GM18868 (cell line): ENCODE measurements around the gene THAP3.

Source experiments
- ATAC-seq: cut with Tn5 transposase; IDR thresholded peaks from one replicate; pipeline ENCODE4 v1.9.1; 2021; ENCODE audit warnings: mild to moderate bottlenecking, moderate library complexity; ENCODE audit not compliant: unreplicated experiment

Gene THAP3

DNA sequence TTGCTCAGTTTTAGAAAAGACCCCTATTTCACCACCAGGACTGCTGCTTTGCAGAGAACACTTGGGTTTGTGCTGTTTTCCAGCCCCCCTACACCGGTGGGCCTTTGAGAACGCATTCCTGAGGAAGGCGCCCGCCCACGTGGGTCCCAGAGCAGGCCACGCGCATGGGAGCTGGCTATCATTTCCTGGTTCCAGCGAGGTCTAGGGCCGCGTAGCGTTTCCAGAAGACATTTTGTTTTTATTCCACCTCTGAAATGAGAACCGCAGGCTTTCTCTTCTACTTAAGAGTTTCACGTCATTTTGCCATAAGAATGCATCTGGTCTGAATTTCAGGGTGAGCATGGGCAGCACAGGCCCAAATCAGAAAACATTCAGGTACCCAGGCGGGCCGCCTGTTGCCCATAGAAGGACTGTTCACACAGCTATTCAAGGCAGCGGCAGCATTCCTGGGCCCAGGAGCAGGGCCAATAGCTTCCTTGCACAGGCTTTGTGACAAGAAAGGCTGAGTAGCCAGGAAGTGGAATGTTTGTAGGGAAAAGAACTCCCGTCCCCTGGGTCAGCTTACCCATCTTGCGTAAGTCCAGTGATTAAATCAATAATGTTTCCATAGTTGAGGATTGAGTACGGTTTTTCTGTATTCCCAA, 20.6 kb upstream of the THAP3 start:
- ATAC-seq: no peak

GRCh38 chr1:6612641-6613360, 11.9 kb upstream of the THAP3 start:
- peak; percentile 42 for ATAC-seq

DNA sequence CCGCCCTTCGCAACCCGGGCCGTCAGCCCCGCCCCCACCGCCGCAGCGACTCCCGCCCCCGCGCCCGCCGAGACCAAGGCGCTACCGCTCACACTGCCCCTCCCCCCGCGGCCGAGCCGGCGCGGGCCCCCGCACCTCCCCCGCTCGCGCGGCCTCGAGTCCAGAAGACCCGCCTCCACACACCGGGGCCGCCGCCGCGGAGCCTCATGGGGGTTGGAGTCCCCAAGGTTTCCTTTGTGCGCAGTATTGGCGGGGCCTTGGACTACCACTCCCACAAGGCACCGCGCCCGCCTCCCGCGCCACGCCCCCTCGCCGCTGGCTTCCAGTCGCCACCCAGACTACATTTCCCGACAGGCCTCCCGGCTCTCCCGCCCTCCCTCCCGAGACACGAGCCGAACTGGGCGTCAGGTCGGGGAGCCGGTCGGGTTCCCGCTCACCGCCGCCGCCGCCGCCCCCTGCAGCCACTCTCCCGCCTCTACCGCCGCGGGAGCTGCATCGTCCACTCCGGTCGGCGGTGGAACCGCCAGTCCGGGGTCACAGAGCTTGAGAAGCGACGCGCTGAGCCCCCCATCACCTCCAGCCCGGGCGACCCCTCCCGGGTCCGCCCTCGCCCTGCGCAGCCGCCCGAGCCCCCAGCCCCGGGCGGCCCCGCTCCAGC, 11.2 kb upstream of the THAP3 start, which contains the start of gene PHF13:
Gene PHF13, plus strand, starts transcription at position 371 of the 658 bp plus-strand sequence. CDS start 336 bp downstream, outside the sequence.
- peak; percentile 89 for ATAC-seq

DNA sequence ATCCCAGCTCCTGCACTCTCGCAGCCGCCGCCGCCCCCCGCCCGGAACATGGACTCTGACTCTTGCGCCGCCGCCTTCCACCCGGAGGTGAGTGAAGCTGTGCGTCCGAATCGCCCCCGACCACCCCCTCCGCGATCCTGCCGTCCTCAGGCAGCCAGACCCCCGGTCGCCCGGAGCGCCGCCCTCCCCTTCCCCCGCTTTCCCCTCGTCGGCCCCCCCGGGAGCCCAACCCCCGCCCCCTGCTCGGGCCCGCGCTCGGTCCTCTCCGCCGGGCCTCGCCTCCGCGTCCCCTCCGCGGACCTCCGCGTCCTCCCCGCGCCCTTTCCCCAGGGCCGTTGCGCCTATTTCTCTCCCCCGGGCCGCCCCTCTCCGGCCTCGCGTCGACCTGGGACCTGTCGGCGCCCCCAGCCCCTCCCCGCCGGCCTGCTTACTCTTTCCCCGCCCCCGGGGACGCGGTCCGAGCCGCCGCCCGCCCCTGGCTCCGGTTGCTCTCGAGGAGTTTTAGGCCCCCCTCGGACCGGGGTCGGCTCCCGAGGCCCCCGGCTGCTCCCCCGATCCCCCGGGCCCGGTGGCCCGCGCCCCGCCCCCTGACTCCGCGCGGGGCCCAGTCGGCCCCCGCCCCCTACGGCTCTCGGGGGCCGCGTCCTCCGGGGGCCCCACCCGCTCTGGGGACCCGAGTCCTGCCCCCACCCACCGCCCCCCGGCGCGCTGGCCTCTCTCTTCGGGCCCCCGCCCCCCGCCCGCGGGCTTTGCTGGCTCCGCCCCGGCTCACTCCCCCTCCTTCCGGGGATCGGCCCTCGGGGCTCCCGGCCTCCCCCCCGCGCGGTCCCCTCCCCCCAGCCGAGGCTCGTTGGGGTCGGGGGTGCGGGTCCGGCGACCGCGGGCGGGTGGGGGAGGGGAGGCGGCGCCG, 10.4 kb upstream of the THAP3 start:
- no peak for ATAC-seq

GRCh38 chr1:6614929-6615785, 9.5 kb upstream of the THAP3 start:
- ATAC-seq: no peak

DNA sequence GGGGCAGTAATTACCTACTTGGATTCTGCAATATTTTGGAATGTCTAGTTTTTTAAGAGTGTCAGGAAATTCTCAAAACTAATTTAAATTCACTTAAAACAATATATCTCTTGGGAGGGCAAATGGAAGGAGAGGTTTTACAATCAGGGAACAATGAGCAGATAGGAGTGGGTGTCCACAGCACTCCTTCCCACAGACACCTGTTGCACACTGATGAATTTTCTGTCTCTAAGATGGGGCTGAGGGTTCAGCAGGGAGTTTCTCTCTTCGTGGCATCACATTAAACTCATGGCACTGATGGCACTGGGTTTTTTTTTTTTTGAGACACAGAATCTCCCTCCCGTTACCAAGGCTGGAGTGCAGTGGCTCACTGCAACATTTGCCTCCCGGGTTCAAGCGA, 5.6 kb upstream of the THAP3 start:
- ATAC-seq: no peak

- ATAC-seq: no peak
Observed at GRCh38 chr1:6621429-6622391, 3.0 kb upstream of the THAP3 start.

DNA sequence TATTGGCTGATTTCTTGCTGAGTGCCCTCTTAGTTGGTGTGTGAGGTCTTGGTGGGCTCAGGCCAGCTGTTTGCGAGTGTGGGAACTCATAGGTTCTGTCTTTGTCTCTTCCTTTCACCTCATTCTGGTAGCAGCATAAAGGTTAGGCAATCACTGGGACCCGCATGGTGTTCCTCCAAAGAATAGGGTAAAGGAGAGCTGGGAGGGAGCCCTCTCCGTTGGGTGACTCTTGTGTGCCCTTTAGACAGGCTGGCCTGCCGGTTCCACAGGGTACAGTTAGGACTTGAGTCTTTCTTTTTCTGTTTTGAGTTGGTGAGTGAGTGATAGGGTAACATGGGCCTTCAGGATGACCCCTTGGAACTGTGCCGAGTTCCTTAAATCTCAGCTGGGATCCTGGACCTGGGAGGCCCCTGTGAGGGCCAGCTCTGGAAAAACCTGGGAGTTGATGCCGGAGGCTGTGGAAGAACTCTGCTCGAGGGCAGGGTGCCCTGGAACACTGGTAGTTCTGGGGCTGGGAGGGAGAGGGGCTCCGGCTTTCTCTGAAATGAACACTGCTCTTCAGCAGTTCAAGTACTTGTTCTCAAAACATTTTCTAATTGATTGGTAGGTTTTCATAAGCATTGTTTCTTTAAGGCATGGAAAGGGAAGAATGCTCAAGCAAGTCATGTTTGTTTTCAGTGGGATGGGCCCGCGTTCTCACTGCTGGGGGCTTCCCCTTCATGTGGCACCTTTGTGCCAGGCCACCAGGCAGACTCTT, 2.1 kb upstream of the THAP3 start:
- no peak for ATAC-seq

DNA sequence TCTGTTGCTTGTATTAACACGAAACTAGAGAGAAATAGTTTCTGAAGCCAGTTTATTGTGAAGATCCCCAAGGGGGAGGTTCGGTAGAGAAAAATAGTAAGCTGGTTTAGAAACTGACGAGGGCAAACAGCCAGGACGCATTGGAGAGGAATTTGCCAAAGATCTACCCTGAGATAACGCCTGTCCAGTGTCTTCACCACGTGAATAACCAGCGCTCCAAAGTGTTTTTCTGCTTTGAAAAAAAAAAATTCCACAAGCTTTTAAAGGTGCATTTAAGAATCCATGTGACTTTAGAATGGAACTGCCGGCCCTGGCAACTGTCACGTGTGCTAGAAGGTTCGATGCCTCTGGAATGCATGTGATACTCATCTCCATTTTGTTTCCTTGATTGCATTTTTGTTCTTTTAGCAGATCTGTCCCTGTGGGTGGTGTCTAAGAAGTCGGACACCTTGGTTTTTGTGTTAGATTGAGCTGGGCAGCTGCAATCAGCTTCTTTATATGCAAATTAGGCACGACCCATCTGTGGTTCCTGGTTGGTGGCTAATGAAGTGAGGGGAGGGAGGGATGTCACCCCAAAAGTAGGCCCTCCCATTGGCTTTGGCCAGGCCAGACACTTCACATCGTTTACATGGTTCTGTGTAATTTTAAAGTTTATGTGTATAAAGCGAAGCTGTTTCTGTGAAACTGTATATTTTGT, 1.3 kb upstream of the THAP3 start:
- ATAC-seq: no peak

DNA sequence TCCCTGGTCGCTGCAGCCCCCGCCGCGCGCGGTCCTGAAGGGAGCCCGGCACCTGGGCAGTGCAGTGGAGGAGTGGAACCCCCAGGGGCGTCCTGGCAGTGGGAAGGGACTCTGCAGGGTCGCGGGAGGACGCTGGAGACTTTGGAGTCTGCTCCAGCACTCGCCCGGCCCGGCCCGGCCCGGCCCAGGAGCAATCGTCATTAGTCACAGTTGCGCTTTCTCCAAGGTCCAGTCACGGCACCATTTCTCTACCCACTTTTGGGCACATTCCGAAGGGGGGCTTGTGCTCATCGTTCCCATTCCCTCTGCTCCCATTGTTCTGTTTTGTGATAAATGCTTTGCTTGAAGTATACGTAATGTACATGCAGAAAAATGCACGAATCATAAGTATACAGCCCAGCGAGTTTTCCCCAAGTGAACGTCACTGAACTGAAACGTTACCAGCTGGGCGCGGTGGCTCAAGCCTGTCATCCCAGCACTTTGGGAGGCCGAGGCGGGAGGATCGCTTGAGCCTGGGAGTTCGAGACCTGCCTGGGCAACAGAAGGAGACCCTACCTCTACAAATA, 999 bp downstream of the THAP3 start:
- ATAC-seq: peak; percentile 7

GRCh38 chr1:6627031-6627430, 2.4 kb downstream of the THAP3 start:
- no peak for ATAC-seq

- ATAC-seq: no peak
Observed at GRCh38 chr1:6627841-6628545, 3.3 kb downstream of the THAP3 start.

GRCh38 chr1:6628971-6629479, 4.4 kb downstream of the THAP3 start:
- no peak for ATAC-seq

- no peak for ATAC-seq
Observed at GRCh38 chr1:6630027-6630426, 5.4 kb downstream of the THAP3 start.

- ATAC-seq: no peak
Observed at GRCh38 chr1:6631058-6631457, 6.4 kb downstream of the THAP3 start.
